ENCODE data around the gene TMEM59L.

DNA sequence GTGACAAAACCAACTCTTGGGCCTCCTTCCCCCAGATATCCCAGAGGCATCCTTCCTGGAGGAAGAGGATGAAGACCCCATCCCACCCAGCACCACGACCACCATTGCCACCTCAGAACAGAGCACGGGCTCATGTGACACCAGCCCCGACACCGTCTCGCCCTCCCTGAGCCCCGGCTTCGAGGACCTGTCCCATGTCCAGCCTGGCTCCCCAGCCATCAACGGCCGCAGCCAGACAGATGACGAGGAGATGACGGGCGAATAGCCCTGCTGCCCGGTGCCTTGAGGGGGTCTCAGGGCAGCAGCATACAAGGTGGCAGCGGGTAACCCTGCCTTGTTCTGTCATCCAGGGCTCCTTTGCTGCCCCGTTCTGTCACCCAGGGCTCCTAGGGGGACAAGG is 44.3 kb upstream of the TMEM59L start:
- TF ChIP-seq, protein P1, sequence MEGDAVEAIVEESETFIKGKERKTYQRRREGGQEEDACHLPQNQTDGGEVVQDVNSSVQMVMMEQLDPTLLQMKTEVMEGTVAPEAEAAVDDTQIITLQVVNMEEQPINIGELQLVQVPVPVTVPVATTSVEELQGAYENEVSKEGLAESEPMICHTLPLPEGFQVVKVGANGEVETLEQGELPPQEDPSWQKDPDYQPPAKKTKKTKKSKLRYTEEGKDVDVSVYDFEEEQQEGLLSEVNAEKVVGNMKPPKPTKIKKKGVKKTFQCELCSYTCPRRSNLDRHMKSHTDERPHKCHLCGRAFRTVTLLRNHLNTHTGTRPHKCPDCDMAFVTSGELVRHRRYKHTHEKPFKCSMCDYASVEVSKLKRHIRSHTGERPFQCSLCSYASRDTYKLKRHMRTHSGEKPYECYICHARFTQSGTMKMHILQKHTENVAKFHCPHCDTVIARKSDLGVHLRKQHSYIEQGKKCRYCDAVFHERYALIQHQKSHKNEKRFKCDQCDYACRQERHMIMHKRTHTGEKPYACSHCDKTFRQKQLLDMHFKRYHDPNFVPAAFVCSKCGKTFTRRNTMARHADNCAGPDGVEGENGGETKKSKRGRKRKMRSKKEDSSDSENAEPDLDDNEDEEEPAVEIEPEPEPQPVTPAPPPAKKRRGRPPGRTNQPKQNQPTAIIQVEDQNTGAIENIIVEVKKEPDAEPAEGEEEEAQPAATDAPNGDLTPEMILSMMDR (IDR thresholded peaks at IDR 0.05), result no peak
- TF ChIP-seq POLR2A (IDR thresholded peaks at IDR 0.05), result no peak

All from adrenal gland (tissue), 5 donors.